ENCODE data around the gene LRRC52.

DNA sequence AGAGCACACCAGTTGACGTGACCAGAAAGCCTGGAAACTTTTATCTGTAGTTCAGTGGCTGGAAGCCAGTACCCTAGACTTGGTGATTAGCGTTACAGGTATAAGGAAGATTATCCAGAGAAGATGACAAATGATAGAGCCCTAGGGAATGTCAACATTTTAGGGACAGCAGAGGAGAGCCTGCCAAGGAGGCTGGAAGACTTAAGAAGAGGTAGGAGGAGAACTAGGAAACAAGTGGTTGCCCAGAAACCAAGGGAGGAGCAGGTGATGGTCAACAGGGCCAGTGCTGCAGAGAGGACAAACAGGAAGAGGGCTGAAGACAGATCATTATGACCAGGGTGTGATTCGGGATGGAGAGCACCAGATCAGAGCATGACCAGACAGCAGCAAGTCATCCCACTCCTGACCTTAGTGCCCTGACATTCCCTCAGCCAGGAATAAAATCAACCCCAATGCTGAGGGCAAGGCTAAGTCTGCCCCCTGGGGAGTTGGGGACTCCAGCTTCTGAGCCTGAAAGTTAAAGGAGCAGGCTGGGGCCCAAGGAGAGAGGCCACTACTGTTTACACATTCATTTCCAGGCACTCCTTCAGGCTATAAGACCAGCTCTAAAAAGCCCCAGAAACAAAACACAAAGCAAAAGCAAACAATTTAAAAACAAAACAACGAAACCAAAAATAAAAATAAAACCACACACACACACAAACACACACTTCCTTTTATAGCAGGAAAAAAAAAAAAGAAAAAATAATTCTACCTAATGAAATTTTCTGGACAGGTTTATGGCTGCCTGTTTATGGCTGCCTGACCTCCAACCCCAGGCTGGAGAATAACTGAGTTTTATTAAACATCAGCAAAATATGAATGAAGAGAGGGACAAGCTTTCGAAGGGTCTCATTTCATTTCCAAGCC is 48.6 kb upstream of the LRRC52 start:
- TF ChIP-seq, protein P1, sequence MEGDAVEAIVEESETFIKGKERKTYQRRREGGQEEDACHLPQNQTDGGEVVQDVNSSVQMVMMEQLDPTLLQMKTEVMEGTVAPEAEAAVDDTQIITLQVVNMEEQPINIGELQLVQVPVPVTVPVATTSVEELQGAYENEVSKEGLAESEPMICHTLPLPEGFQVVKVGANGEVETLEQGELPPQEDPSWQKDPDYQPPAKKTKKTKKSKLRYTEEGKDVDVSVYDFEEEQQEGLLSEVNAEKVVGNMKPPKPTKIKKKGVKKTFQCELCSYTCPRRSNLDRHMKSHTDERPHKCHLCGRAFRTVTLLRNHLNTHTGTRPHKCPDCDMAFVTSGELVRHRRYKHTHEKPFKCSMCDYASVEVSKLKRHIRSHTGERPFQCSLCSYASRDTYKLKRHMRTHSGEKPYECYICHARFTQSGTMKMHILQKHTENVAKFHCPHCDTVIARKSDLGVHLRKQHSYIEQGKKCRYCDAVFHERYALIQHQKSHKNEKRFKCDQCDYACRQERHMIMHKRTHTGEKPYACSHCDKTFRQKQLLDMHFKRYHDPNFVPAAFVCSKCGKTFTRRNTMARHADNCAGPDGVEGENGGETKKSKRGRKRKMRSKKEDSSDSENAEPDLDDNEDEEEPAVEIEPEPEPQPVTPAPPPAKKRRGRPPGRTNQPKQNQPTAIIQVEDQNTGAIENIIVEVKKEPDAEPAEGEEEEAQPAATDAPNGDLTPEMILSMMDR (IDR thresholded peaks at IDR 0.05) = no peak
- no peak for TF ChIP-seq POLR2A (IDR thresholded peaks at IDR 0.05)
